Measurements from ENCODE around the gene PROK2. TPM values are rescaled to one million over a fixed set of nuclear protein-coding genes. Genes with fewer than 3 reads are reported as not detected.
A peak's percentile ranks its signal among the peaks of the same experiment; 100 is the strongest.

Gene PROK2, protein sequence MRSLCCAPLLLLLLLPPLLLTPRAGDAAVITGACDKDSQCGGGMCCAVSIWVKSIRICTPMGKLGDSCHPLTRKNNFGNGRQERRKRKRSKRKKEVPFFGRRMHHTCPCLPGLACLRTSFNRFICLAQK
- total RNA-seq (not detected), polyA plus RNA-seq (1 to 10 TPM in 2 of 3 donors, under 1 TPM in 1; 0.58 to 5.7 (median 1.1) TPM)
- long read RNA-seq, donor 1 = 0 reads
- long read RNA-seq, donor 2 = 0 reads
- long read RNA-seq, donor 3 = 0 reads
- long read RNA-seq, donor 4 = 0 reads
- long read RNA-seq, donor 5 = 0 reads
- long read RNA-seq, donor 6 = 0 reads
- long read RNA-seq, donor 7 = 0 reads
- long read RNA-seq, donor 8 = 0 reads
- long read RNA-seq, donor 9 = 0 reads
- long read RNA-seq, donor 10 = 0 reads

DNA sequence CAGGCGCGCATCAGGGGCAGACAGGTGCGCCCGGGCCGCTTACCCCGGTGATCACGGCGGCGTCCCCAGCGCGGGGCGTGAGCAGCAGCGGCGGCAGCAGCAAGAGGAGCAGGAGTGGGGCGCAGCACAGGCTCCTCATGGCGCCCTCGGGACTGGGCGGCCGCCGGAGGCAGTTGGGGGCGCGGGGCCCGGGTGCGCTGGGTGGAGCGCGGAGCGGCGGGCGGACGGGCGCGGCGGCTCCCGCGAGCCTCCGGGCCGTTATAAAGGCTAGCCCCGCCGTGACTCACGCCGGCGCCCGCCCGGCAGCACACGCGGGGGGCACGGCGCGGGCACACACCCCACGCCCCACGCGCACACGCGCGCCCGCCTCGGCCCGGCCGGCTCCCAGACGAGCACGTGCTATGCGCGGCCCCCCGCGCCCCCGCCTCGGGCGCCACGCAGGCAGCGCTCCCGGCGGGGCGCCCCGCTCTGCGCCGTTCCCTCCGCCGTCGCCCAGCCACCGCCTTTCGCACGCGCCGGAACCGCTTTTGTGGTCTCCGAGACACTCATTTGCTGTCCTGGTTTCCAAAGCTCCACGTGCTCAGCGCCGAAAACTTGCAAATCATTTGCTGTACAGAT is at the start of gene PROK2:
Gene PROK2, minus strand, starts transcription at position 235 of the 618 bp plus-strand sequence. Its CDS starts 96 bp downstream, at position 139.
- Histone ChIP-seq H3K9me3 (no peaks in the 10 kb centered on the region), H3K27ac (peak within 1 kb of the TSS in 1 of 5 donors; percentile 67), H3K27me3 (peaks cover 11 to 76% (median 50%) of the 10 kb centered on the region in 3 donors), H3K4me3 (peak within 1 kb of the TSS; percentile 31 to 55 (median 41)), H3K36me3 (no peaks in the 10 kb centered on the region), H3K4me1 (peaks cover 13 to 26% (median 16%) of the 10 kb centered on the region in 4 donors)
- WGBS, 5 donors = 0 to 2% (median 0%) methylated on average over 8 to 89 of the region's 89 CpGs; no CpG with 5 or more reads in 1 of the 5 donors
- peak in 1 of 2 donors; percentile 62 for DNase-seq
- intact Hi-C loops (cut with DNase I; ENCODE audit: low total_unique reads) = no loop called here
- TF ChIP-seq POLR2A (IDR thresholded peaks at IDR 0.05) = no peak
- TF ChIP-seq EP300 (IDR thresholded peaks at IDR 0.05) = no peak
- no peak for TF ChIP-seq POLR2AphosphoS5 (IDR thresholded peaks at IDR 0.05)
- TF ChIP-seq, protein P1, sequence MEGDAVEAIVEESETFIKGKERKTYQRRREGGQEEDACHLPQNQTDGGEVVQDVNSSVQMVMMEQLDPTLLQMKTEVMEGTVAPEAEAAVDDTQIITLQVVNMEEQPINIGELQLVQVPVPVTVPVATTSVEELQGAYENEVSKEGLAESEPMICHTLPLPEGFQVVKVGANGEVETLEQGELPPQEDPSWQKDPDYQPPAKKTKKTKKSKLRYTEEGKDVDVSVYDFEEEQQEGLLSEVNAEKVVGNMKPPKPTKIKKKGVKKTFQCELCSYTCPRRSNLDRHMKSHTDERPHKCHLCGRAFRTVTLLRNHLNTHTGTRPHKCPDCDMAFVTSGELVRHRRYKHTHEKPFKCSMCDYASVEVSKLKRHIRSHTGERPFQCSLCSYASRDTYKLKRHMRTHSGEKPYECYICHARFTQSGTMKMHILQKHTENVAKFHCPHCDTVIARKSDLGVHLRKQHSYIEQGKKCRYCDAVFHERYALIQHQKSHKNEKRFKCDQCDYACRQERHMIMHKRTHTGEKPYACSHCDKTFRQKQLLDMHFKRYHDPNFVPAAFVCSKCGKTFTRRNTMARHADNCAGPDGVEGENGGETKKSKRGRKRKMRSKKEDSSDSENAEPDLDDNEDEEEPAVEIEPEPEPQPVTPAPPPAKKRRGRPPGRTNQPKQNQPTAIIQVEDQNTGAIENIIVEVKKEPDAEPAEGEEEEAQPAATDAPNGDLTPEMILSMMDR (IDR thresholded peaks at IDR 0.05) = no peak

DNA sequence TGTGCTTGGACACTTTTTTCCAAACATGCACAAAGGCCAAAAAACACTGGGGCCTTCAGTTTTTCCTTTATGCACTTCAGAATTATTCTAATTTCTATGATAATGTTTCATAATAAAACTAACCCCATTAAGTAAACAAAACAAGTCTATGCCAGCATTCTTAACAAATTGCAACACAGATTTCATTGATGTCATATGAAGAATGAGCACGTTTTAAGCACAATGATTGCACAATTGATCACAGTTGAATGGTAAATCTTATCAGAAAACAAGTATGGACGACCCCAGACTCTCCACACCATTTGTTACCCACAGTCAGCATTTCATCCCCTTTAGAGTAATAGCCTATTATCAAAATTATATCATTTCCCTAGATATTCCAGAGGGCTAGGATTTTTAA is 46.7 kb upstream of the PROK2 start:
- H3K27me3 ChIP-seq = no peaks in the 10 kb centered on the region
- DNase-seq = no peak
- H3K4me1 ChIP-seq = no peaks in the 10 kb centered on the region
- TF ChIP-seq POLR2AphosphoS5 (IDR thresholded peaks at IDR 0.05) (no peak), EP300 (IDR thresholded peaks at IDR 0.05) (no peak), POLR2A (IDR thresholded peaks at IDR 0.05) (no peak)
- TF ChIP-seq, protein P1 (IDR thresholded peaks at IDR 0.05) = no peak
- H3K27ac ChIP-seq = no peak overlapping the region
- no peak overlapping the region for H3K4me3 ChIP-seq
- no peaks in the 10 kb centered on the region for H3K9me3 ChIP-seq
- H3K36me3 ChIP-seq = no peaks in the 10 kb centered on the region
- 31 to 57% (median 46%) methylated on average over 2 of the region's 2 CpGs for WGBS, 5 donors
- intact Hi-C loops (cut with DNase I; ENCODE audit: low total_unique reads) = no loop called here

DNA sequence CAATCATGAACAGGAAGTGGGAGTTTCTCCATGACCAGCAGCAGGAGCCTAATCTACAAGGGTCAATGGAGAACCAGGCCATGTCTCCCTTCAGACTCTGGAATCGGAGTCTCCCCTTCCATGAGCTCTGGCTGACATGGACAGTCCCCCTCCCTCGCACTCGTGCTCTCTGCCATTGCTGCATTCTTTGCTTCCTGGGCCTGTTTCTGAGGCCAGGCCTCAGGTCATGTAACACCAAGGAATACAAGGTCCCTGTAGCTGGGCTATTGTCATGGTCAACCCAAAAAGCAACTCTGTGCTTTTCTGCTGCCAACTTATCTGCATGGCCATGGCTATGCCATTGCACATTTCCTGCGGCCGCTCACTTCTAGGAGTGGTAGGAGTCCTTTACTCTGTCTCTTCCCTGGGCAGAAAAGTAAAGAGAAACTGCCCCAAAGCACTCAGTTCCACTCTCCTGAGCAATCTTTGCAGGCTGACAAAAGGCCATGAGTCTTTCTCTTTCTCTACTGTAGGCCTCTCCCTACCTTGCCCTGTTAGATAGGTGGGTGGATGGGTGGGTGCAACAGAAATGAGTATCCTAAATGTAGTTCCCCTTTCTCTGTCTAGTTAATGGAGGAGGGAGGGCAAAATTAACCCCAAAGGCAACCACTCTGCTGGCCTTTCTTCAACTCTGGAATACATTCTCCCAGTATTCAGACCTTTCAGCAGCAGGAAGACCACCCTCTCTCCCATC is 40.8 kb upstream of the PROK2 start:
- DNase-seq = no peak
- intact Hi-C loops (cut with DNase I; ENCODE audit: low total_unique reads) = no loop called here
- no peak for TF ChIP-seq POLR2AphosphoS5 (IDR thresholded peaks at IDR 0.05)
- TF ChIP-seq POLR2A (IDR thresholded peaks at IDR 0.05) = no peak
- TF ChIP-seq EP300 (IDR thresholded peaks at IDR 0.05) = no peak
- TF ChIP-seq, protein P1 (IDR thresholded peaks at IDR 0.05) = no peak

DNA sequence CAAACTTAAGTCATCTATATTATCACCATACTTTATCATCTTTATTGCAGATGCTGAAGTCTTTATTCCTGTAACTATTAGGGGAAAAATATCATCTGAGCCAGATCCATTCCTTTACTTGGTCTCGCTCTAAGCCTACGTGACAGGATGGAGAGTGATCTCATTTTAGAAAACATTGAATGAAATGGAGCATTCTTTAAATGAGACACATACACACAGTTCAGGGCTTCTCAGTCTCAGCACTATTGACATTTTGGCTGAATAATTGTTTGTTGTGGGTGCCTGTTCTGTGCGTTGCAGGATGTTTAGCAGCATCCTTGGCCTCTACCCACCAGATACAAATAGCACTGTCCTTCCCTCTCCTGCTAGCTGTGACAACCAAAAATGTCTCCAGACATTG is 36.2 kb upstream of the PROK2 start:
- no peak for TF ChIP-seq POLR2A (IDR thresholded peaks at IDR 0.05)
- no peak overlapping the region for H3K27ac ChIP-seq
- no peaks in the 10 kb centered on the region for H3K36me3 ChIP-seq
- H3K4me1 ChIP-seq = no peaks in the 10 kb centered on the region
- DNase-seq = no peak
- WGBS, 5 donors = 51 to 72% (median 66%) methylated on average over 3 of the region's 3 CpGs
- intact Hi-C loops (cut with DNase I; ENCODE audit: low total_unique reads) = no loop called here
- H3K4me3 ChIP-seq = no peak overlapping the region
- H3K27me3 ChIP-seq = no peaks in the 10 kb centered on the region
- H3K9me3 ChIP-seq = no peaks in the 10 kb centered on the region

More for the DNA sequence above, 40.8 kb upstream of the PROK2 start:
- Histone ChIP-seq H3K27ac (no peak overlapping the region), H3K36me3 (no peaks in the 10 kb centered on the region), H3K4me1 (no peaks in the 10 kb centered on the region), H3K4me3 (no peak overlapping the region), H3K27me3 (no peaks in the 10 kb centered on the region), H3K9me3 (no peaks in the 10 kb centered on the region)
- WGBS, 5 donors = 91 to 94% (median 94%) methylated on average over 5 of the region's 5 CpGs

All from stomach (tissue), 19 donors.